Testis (tissue), 2 donors: ENCODE data around the gene DDB1.

ENCODE experiments used
- CTCF ChIP-seq, 3 experiments: fragments of 450-650 bp in 2 of 3; fragments of 200-600 bp in 1 of 3; sonication (generic) in 1 of 3; IDR thresholded peaks; one replicate each; pipeline ENCODE4 v1.5.1; 2016 to 2019; ENCODE audit warnings: antibody characterized with exemption in 3 of 3, mild to moderate bottlenecking in 2 of 3, moderate library complexity in 1 of 3
- POLR2A ChIP-seq: fragments of 450-650 bp; IDR thresholded peaks from one replicate; pipeline ENCODE4 v1.6.1; 2017; ENCODE audit warnings: antibody characterized with exemption, mild to moderate bottlenecking, moderate library complexity

GRCh38 chr11:61333550-61334433 lies 887 bp upstream of the DDB1 start:
- TF ChIP-seq CTCF (IDR thresholded peaks at IDR 0.05) (no peak), POLR2A (no peak)
